Neural progenitor cell (in vitro differentiated cells): ENCODE measurements around the gene GID4.

Experiments used
- CTCF ChIP-seq: fragments of 200-600 bp; sonication (generic); IDR thresholded peaks from 2 replicates; pipeline ENCODE4 v1.5.1; 2017; ENCODE audit warnings: antibody characterized with exemption, mild to moderate bottlenecking
- EZH2 ChIP-seq: fragments of 200-600 bp; sonication (generic); IDR thresholded peaks from 2 replicates; pipeline ENCODE4 v1.6.1; 2017; ENCODE audit warnings: antibody characterized with exemption, mild to moderate bottlenecking, moderate library complexity
- EZH2phosphoT487 ChIP-seq: fragments of 200-600 bp; sonication (generic); IDR thresholded peaks from 2 replicates; pipeline ENCODE4 v1.6.1; 2017; ENCODE audit warnings: antibody characterized with exemption

GRCh38 chr17:18110636-18111145, 71.5 kb downstream of the GID4 start:
- no peak for TF ChIP-seq CTCF
- TF ChIP-seq EZH2, result no peak
- TF ChIP-seq EZH2phosphoT487, result no peak
